Measurements from ENCODE around the gene HTR6. TPM values are rescaled to one million over a fixed set of nuclear protein-coding genes. Genes with fewer than 3 reads are reported as not detected.
"Not testable (repeated sequence)": the region's sequence is repeated elsewhere in the genome, so short reads cannot be mapped to it uniquely, and the experiment has no call there.

Gene HTR6
- total and polyA plus RNA-seq, 2 of the 4 experiments (the other 2 are of a cell fraction), result not detected

- ChIA-PET CTCF (no interaction called here), POLR2A (ENCODE audit: unreplicated experiment) (no interaction called here)
- no peaks in the 10 kb centered on the region for H3K4me1 ChIP-seq (ENCODE audit: control insufficient read depth, insufficient read depth, low read length)
- no peak overlapping the region for H2AFZ ChIP-seq (replicated peaks; ENCODE audit: low read length, poor library complexity)
- no TSS peak for BruUV-seq (replicated peaks)
- dilution Hi-C loops (cut with HindIII; ENCODE audit: low sequenced_read_pairs, unreplicated experiment), result no loop called here
- no peak overlapping the region for H3K23ac ChIP-seq (ENCODE audit: low read depth, low read length)
- H3K27ac ChIP-seq (ENCODE audit: insufficient read depth, low read length), result no peak overlapping the region
- no peak overlapping the region for H3K9ac ChIP-seq (ENCODE audit: low read depth, low read length)
- H4K20me1 ChIP-seq (ENCODE audit: insufficient read depth, low read length), result no peaks in the 10 kb centered on the region; the same call in 1 of the 2 replicates
- H3K4ac ChIP-seq (ENCODE audit: low read depth, low read length), result no peak overlapping the region
- no peaks in the 10 kb centered on the region for H3K27me3 ChIP-seq (ENCODE audit: control insufficient read depth, insufficient read depth, low read length)
- DNase-seq (no peak), ATAC-seq (ENCODE audit: low read depth) (no peak)
- no peak overlapping the region for H3K4me3 ChIP-seq (ENCODE audit: insufficient read depth, low read depth, low read length)
- TF ChIP-seq RAD21 (IDR thresholded peaks at IDR 0.05; ENCODE audit: low read length) (no peak), FOS (IDR thresholded peaks at IDR 0.05; ENCODE audit: low read depth, low read length) (no peak), SMC3 (IDR thresholded peaks at IDR 0.05; ENCODE audit: low read depth, low read length) (no peak), RFX5 (IDR thresholded peaks at IDR 0.05; ENCODE audit: low read depth, low read length) (no peak), MXI1 (IDR thresholded peaks at IDR 0.05; ENCODE audit: borderline replicate concordance, low read depth, low read length) (no peak), ELK1 (IDR thresholded peaks at IDR 0.05; ENCODE audit: borderline replicate concordance, low read depth, low read length) (no peak), NFE2L2 (IDR thresholded peaks at IDR 0.05; ENCODE audit: low read depth, low read length) (no peak)
- H3K9me3 ChIP-seq (ENCODE audit: control insufficient read depth, insufficient read depth, low read length), result no peaks in the 10 kb centered on the region
- H3K4me2 ChIP-seq (ENCODE audit: low read depth, low read length), result no peak overlapping the region
- H2BK5ac ChIP-seq (ENCODE audit: low read depth, low read length, poor library complexity, severe bottlenecking), result no peak overlapping the region
- no peak overlapping the region for H2BK120ac ChIP-seq (ENCODE audit: low read depth, low read length)
- no peak overlapping the region for H2AK9ac ChIP-seq (replicated peaks; ENCODE audit: low read depth, low read length, poor library complexity)
- H4K5ac ChIP-seq (ENCODE audit: low read depth, low read length), result no peak overlapping the region
- H4K91ac ChIP-seq (ENCODE audit: insufficient read depth, low read depth, low read length), result no peak overlapping the region
- no peak overlapping the region for H3K18ac ChIP-seq (ENCODE audit: low read depth, low read length)
- H2BK20ac ChIP-seq (ENCODE audit: low read depth, low read length), result no peak overlapping the region
- H2BK15ac ChIP-seq (ENCODE audit: low read depth, low read length), result no peak overlapping the region
- in situ Hi-C loops (cut with MboI; ENCODE audit: low sequenced_read_pairs), result no loop called here
- no peak overlapping the region for H3K14ac ChIP-seq (replicated peaks; ENCODE audit: low read depth, low read length)
- no peak overlapping the region for H4K8ac ChIP-seq (ENCODE audit: low read depth in 2 of 2, low read length in 2 of 2)
- no peak overlapping the region for H3K56ac ChIP-seq (ENCODE audit: extremely low read depth, insufficient read depth, low read length)
- no peak overlapping the region for H2AK5ac ChIP-seq (ENCODE audit: low read depth, low read length)
- WGBS, 2 experiments (ENCODE audit: extremely low coverage in 2 of 2, insufficient read length in 1 of 2), result no CpG with 5 or more reads among the region's 4 CpGs
- intact Hi-C loops (cut with micrococcal nuclease), result no loop called here
- H3K36me3 ChIP-seq (ENCODE audit: control insufficient read depth, insufficient read depth, low read length), result peaks cover 26% of the 10 kb centered on the region
- H3K79me1 ChIP-seq (ENCODE audit: low read depth in 1 of 2, low read length in 2 of 2), result peaks cover 6 to 13% of the 10 kb centered on the region in 2 experiments; a peak in 2 of 4 replicates
- 0 out of 2 replicates have a peak, but pooled peaks cover 3% of the 10 kb centered on the region for H3K9me1 ChIP-seq (ENCODE audit: insufficient read depth, low read length)
These were observed 35.3 kb upstream of the HTR6 start for GRCh38 chr1:19629357-19629756.

GRCh38 chr1:19630192-19630591 is 34.5 kb upstream of the HTR6 start:
- H3K23ac ChIP-seq (ENCODE audit: low read depth, low read length); dilution Hi-C loops (cut with HindIII; ENCODE audit: low sequenced_read_pairs, unreplicated experiment); H3K9ac ChIP-seq (ENCODE audit: low read depth, low read length); H3K27ac ChIP-seq (ENCODE audit: insufficient read depth, low read length); H3K4ac ChIP-seq (ENCODE audit: low read depth, low read length); H4K20me1 ChIP-seq (ENCODE audit: insufficient read depth, low read length); in situ Hi-C loops (cut with MboI; ENCODE audit: low sequenced_read_pairs); intact Hi-C loops (cut with micrococcal nuclease); CTCF ChIA-PET; H4K5ac ChIP-seq (ENCODE audit: low read depth, low read length); H2BK5ac ChIP-seq (ENCODE audit: low read depth, low read length, poor library complexity, severe bottlenecking); H3K79me1 ChIP-seq (ENCODE audit: low read depth in 1 of 2, low read length in 2 of 2); H3K18ac ChIP-seq (ENCODE audit: low read depth, low read length); H3K14ac ChIP-seq (replicated peaks; ENCODE audit: low read depth, low read length); H3K9me3 ChIP-seq (ENCODE audit: control insufficient read depth, insufficient read depth, low read length); H2AK9ac ChIP-seq (replicated peaks; ENCODE audit: low read depth, low read length, poor library complexity); H2BK20ac ChIP-seq (ENCODE audit: low read depth, low read length); DNase-seq; H2AK5ac ChIP-seq (ENCODE audit: low read depth, low read length); H4K8ac ChIP-seq (ENCODE audit: low read depth in 2 of 2, low read length in 2 of 2); H3K56ac ChIP-seq (ENCODE audit: extremely low read depth, insufficient read depth, low read length); H3K4me2 ChIP-seq (ENCODE audit: low read depth, low read length); ATAC-seq (ENCODE audit: low read depth); H4K91ac ChIP-seq (ENCODE audit: insufficient read depth, low read depth, low read length); H3K4me3 ChIP-seq (ENCODE audit: insufficient read depth, low read depth, low read length); POLR2A ChIA-PET (ENCODE audit: unreplicated experiment); H2BK15ac ChIP-seq (ENCODE audit: low read depth, low read length); H2BK120ac ChIP-seq (ENCODE audit: low read depth, low read length); H2AFZ ChIP-seq (replicated peaks; ENCODE audit: low read length, poor library complexity); H3K9me1 ChIP-seq (ENCODE audit: insufficient read depth, low read length); H3K27me3 ChIP-seq (ENCODE audit: control insufficient read depth, insufficient read depth, low read length); H3K4me1 ChIP-seq (ENCODE audit: control insufficient read depth, insufficient read depth, low read length); BruUV-seq (replicated peaks): not testable (repeated sequence)
- no CpG with 5 or more reads among the region's 1 CpG for WGBS, 2 experiments (ENCODE audit: extremely low coverage in 2 of 2, insufficient read length in 1 of 2)
- H3K36me3 ChIP-seq (ENCODE audit: control insufficient read depth, insufficient read depth, low read length), result peaks cover 21% of the 10 kb centered on the region
